Keratinocyte (primary cell): Measurements from ENCODE around the gene FAM229A. TPM values are rescaled to one million over a fixed set of nuclear protein-coding genes. Genes with fewer than 3 reads are reported as not detected.

ENCODE experiments used
- DNase-seq: peaks from one replicate; pipeline ENCODE4 v3.0.0-alpha.2; 2011; ENCODE audit warnings: low read depth, missing footprints, low spot score
- FAIRE-seq: peaks from 2 replicates; lab custom pipeline; 2011; peaks lifted over from hg19 to GRCh38; lab: Jason Lieb, UNC
- H2AFZ ChIP-seq: 2 replicates; pipeline ENCODE4 v1.6.0; 2012; ENCODE audit warnings: low read length, control low read depth, inconsistent platforms; ENCODE audit not compliant: control insufficient read depth
- H3K27ac ChIP-seq: 2 replicates; pipeline ENCODE4 v1.5.1; 2011; ENCODE audit warnings: low read length; ENCODE audit not compliant: control insufficient read depth, insufficient read depth
- H3K27me3 ChIP-seq: 3 replicates; pipeline ENCODE4 v1.6.0; 2011; ENCODE audit warnings: low read length; ENCODE audit not compliant: control insufficient read depth, insufficient read depth; ENCODE audit errors: extremely low read depth
- H3K36me3 ChIP-seq, 2 experiments: 2 replicates in 1 of 2; 3 replicates in 1 of 2; pipeline ENCODE4 v1.5.1; 2011; ENCODE audit warnings: low read length in 2 of 2, mild to moderate bottlenecking in 1 of 2; ENCODE audit not compliant: control insufficient read depth in 2 of 2, insufficient read depth in 2 of 2; ENCODE audit errors: extremely low read depth in 1 of 2
- H3K4me1 ChIP-seq: 3 replicates; pipeline ENCODE4 v1.5.1; 2011; ENCODE audit warnings: low read length; ENCODE audit not compliant: control insufficient read depth, insufficient read depth; ENCODE audit errors: extremely low read depth
- H3K4me2 ChIP-seq: 3 replicates; pipeline ENCODE4 v1.6.0; 2011; ENCODE audit warnings: low read depth, low read length; ENCODE audit not compliant: control insufficient read depth, insufficient read depth; ENCODE audit errors: extremely low read depth
- H3K4me3 ChIP-seq, 3 experiments: fragments of 200-600 bp in 1 of 3; sonication (generic) in 1 of 3; 2 replicates in 2 of 3; 3 replicates in 1 of 3; pipeline ENCODE4 v1.5.1; 2011 to 2016; ENCODE audit warnings: low read length in 3 of 3, mild to moderate bottlenecking in 3 of 3, control low read depth in 2 of 3, inconsistent platforms in 1 of 3, low read depth in 1 of 3, mixed read lengths in 1 of 3, mixed run types in 1 of 3, moderate library complexity in 1 of 3; ENCODE audit not compliant: control insufficient read depth in 2 of 3, insufficient read depth in 2 of 3; ENCODE audit errors: extremely low read depth in 1 of 3
- H3K79me2 ChIP-seq: 2 replicates; pipeline ENCODE4 v1.6.0; 2012; ENCODE audit warnings: low read length; ENCODE audit not compliant: control insufficient read depth, insufficient read depth
- H3K9ac ChIP-seq: 3 replicates; pipeline ENCODE4 v1.6.0; 2011; ENCODE audit warnings: low read length; ENCODE audit not compliant: control insufficient read depth, insufficient read depth; ENCODE audit errors: extremely low read depth
- H3K9me1 ChIP-seq: 3 replicates; pipeline ENCODE4 v1.6.0; 2011; ENCODE audit warnings: low read length; ENCODE audit not compliant: control insufficient read depth, insufficient read depth; ENCODE audit errors: extremely low read depth
- H3K9me3 ChIP-seq: 2 replicates; pipeline ENCODE4 v1.5.1; 2012; ENCODE audit warnings: low read depth, low read length; ENCODE audit not compliant: control insufficient read depth
- H4K20me1 ChIP-seq: 3 replicates; pipeline ENCODE4 v1.6.0; 2011; ENCODE audit warnings: low read length; ENCODE audit not compliant: control insufficient read depth, insufficient read depth; ENCODE audit errors: extremely low read depth
- EZH2 ChIP-seq: IDR thresholded peaks from one replicate; pipeline ENCODE4 v1.6.1; 2012; ENCODE audit warnings: inconsistent platforms, mild to moderate bottlenecking, low read length, moderate library complexity
- dilution Hi-C: fragments of 300-500 bp; cut with MboI; formaldehyde crosslinking; loops from one replicate; pipeline ENCODE4 v1.7.0; 2020; ENCODE audit warnings: low sequenced_read_pairs; ENCODE audit not compliant: extremely low pct_ligation_motif_present
- polyA plus RNA-seq, 5 experiments: library from polyadenylated mRNA; depleted of rRNA in 3 of 5; stranded (reverse) in 3 of 5; stranded (forward) in 1 of 5; unstranded in 1 of 5; fragments of >200 nt; gene quantifications; 1 replicate in 1 of 5; 2 replicates in 3 of 5; 3 replicates in 1 of 5; pipeline versions ENCODE4 v1.2.1 to v1.2.3, GENCODE V29; 2011 to 2012; ENCODE audit warnings: missing spikeins in 2 of 5, low read depth in 1 of 5, low replicate concordance in 1 of 5
- TF ChIP-seq, protein P1 (sequence below), 3 experiments: IDR thresholded peaks in 1 of 3; conservative IDR thresholded peaks in 1 of 3; optimal IDR thresholded peaks in 1 of 3; 2 replicates in 2 of 3; 3 replicates in 1 of 3; pipeline versions ENCODE3 to v1.5.1; 2011; ENCODE audit warnings: low read length in 3 of 3, mild to moderate bottlenecking in 3 of 3, moderate library complexity in 2 of 3, control low read depth in 1 of 3, inconsistent platforms in 1 of 3; ENCODE audit not compliant: insufficient read depth in 2 of 3; ENCODE audit errors: extremely low read depth in 1 of 3

The FAM229A gene
- polyA plus RNA-seq, 1 donor (not counting 4 experiments of a cell fraction or from before 2014, with no cell fraction given) = 1.1 TPM

DNA sequence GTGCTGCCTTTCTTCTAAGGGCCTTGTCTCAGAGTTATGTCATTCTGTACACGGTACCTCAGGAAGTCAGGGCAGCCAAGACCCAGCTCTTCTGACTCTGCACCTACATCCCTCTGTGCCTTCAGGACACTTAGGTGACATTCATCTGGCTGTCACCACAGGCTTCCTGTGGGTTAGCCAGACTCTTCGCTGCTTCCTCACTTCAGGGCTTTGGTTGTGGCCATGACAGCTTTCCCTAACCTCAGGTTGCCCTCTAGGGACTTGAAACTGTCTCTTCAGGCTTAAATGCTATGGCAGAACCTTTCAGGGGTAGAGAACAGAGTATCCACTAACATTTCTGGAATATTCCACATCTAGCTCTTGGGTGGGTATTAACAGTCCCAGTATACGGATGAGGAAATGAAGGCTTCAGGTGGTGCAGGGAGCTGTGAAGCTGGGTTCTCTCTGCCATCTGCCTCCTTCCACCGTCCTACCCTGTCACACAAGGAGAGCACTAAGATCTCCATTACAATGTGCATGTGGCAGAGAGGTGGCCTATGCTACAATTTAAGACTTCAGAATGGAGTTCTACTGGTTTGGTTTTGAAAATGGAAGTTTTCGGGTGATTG, 10.0 kb upstream of the FAM229A start:
- H3K4me3 ChIP-seq = no peak overlapping the region
- H3K9me1 ChIP-seq = no peaks in the 10 kb centered on the region
- H3K4me2 ChIP-seq = no peak overlapping the region
- H3K9me3 ChIP-seq = no peaks in the 10 kb centered on the region
- H3K27me3 ChIP-seq = no peaks in the 10 kb centered on the region
- no peak overlapping the region for H3K9ac ChIP-seq
- no peaks in the 10 kb centered on the region for H3K4me1 ChIP-seq
- DNase-seq = no peak
- H2AFZ ChIP-seq = no peak overlapping the region
- no peak for FAIRE-seq
- H3K79me2 ChIP-seq = no peaks in the 10 kb centered on the region
- dilution Hi-C loops = no loop called here
- H3K36me3 ChIP-seq = peaks cover 48% of the 10 kb centered on the region in 2 experiments
- no peaks in the 10 kb centered on the region for H4K20me1 ChIP-seq
- H3K27ac ChIP-seq = no peak overlapping the region
- TF ChIP-seq, protein P1, sequence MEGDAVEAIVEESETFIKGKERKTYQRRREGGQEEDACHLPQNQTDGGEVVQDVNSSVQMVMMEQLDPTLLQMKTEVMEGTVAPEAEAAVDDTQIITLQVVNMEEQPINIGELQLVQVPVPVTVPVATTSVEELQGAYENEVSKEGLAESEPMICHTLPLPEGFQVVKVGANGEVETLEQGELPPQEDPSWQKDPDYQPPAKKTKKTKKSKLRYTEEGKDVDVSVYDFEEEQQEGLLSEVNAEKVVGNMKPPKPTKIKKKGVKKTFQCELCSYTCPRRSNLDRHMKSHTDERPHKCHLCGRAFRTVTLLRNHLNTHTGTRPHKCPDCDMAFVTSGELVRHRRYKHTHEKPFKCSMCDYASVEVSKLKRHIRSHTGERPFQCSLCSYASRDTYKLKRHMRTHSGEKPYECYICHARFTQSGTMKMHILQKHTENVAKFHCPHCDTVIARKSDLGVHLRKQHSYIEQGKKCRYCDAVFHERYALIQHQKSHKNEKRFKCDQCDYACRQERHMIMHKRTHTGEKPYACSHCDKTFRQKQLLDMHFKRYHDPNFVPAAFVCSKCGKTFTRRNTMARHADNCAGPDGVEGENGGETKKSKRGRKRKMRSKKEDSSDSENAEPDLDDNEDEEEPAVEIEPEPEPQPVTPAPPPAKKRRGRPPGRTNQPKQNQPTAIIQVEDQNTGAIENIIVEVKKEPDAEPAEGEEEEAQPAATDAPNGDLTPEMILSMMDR (optimal IDR thresholded peaks at IDR 0.05 in 1 of 3, IDR thresholded peaks at IDR 0.05 in 1 of 3, conservative IDR thresholded peaks at IDR 0.05 in 1 of 3; ENCODE audit: extremely low read depth in 1 of 3, insufficient read depth in 2 of 3, low read length in 3 of 3) = no peak
- no peak for TF ChIP-seq EZH2

DNA sequence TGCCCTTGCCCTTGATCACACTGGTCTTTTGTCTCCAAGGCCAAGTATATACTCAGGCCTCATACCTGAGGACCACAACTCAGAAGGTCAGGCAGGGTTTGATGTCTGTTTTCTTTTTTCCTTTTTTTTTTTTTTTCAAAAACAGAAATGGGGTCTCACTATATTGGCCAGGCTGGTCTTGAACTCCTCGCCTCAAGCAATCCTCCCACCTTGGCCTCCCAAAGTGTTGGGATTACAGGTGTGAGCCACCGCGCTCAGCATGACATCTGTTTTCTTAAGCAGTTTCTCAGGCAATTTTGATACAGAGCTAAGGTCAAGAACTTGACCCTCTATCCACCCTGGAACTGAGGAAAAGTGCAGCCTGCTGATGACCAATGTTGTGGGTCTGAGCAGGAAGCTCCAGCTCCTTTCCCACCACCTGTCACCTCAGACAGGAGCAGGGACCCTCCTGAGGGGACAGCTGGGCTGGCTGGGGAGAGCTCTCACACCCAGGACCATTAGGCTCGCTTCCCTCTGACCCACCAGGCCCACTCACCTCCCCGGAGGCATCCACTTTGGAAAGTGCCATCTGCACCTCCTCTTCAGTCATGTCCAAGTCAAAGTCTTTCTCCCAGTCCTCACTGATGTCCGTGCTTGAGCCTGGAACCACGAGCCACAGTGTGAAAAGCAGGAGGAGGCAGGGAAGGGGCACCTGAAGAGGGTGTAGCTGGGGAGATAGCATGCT, 5.8 kb upstream of the FAM229A start:
- Histone ChIP-seq H3K27me3 (no peaks in the 10 kb centered on the region), H3K4me2 (no peak overlapping the region), H3K4me3 (no peak overlapping the region), H3K4me1 (no peaks in the 10 kb centered on the region), H3K27ac (no peak overlapping the region), H3K9me1 (no peaks in the 10 kb centered on the region), H2AFZ (no peak overlapping the region), H3K79me2 (no peaks in the 10 kb centered on the region), H3K9ac (no peak overlapping the region), H3K9me3 (no peaks in the 10 kb centered on the region), H3K36me3 (peaks cover 33 to 41% of the 10 kb centered on the region in 2 experiments), H4K20me1 (no peaks in the 10 kb centered on the region)
- TF ChIP-seq EZH2 = no peak
- TF ChIP-seq, protein P1 (optimal IDR thresholded peaks at IDR 0.05 in 1 of 3, IDR thresholded peaks at IDR 0.05 in 1 of 3, conservative IDR thresholded peaks at IDR 0.05 in 1 of 3; ENCODE audit: extremely low read depth in 1 of 3, insufficient read depth in 2 of 3, low read length in 3 of 3) = no peak
- DNase-seq (no peak), FAIRE-seq (no peak)
- dilution Hi-C loops = no loop called here
